NCI-H2081 (cell line): ENCODE measurements around the gene FKBP15.
"Not testable (repeated sequence)": the region's sequence is repeated elsewhere in the genome, so short reads cannot be mapped to it uniquely, and the experiment has no call there.

Experiments
- DNase-seq, 2 experiments: peaks; one replicate each; lab custom pipeline; 2025; lab: John Stamatoyannopoulos, UW

FKBP15 gene

DNA sequence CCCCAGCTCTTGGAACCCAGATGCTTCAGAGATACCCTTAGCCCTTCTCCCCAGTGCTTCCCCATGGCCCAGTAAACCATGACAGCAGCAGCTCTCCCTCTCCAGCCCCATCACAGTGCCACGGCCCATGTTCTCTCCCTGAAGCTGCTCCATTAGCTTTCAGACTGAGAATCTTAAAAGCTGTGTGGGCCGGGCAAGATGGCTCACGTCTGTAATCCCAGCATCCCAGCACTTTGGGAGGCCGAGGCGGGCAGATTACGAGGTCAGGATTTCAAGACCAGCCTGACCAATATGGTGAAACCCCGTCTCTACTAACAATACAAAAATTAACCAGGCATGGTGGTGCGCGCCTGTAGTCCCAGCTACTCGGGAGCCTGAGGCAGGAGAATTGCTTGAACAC, 71.5 kb downstream of the FKBP15 start:
- DNase-seq, result not testable (repeated sequence)

DNA sequence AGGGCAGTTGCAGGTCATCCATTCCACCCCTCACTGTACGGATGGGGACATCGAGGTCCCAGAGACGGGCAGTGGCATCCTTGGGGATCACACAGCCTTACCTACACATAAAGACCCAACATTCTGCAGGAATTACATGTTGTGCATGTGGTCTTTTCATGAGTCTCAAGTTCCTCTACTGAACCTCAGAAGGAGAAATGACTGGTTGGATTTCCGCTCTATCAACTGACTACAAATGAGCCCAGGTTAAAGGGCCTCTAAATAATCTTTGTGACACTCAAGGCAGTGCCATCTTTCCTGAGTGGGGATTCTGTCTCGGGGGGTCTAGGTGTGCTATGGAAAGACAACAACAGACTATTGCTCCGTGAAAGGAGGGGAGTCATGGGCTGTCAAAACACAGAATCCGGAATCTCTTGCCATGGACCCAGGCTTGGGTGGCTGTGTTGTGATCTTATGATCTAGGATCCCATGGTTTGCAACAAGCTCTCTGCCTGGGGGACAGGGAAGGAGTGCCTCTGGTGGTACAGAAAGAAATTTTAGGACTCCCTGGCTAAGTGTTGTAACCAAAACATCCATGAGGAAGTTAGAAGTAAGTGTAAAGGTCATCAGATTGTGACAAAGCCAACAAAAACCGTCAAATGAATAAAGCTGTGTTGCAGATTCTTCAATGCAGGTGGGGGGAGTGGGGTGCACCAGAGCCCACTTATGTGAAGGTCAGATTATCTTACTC, 72.1 kb downstream of the FKBP15 start:
- no peak for DNase-seq

DNA sequence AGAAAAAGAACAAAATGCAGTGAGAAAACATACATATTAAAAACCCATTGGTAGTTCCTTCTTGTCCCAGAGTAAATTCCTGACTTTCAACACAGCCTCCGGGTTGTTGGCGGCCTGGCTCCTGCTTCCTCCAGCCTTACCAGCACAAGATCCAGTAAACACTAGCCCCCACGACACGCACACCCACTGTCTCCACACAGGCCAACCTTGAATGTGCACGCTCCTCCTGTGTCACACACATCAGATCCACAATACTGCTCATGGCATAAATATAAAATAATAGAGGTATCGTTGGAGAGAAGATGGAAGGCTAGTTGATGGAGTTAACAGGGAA, 72.7 kb downstream of the FKBP15 start:
- no peak for DNase-seq

DNA sequence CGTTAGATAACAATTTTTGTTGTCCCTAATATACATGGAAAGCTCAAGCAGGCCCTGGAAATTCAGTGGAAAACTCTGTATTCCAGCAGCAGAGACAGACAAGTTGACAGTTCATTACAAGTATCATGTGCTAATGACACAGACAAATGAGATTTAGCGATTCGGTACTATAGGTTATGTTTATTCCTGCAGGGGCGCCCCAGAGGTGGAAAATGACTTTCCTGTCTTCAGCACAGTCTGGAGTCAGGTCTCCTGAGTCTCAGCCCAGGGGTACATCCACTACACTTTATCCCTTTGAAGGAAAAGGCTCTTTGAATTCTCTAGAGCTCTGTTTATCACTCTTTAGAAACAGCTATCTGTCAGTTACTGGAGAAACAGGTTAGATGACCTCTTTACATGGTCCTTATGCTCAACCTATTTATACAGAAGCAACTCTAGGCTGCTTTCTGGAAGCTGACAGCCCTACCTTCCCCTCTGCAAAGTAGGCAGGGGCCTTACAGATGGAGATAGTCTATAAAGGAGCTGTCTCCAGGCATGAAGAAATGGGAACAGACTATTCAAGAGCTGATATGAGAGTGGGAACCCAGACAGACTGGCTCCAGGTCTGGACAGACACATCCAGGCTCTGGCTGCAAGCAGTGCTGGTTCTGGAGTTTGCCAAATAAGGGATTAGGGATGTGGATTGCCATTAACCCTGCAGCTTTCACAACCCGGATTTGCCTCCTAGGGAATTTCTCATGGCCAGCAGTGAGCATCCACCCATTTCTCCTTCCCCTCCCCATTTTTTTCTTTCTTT, 77.4 kb downstream of the FKBP15 start:
- DNase-seq, result no peak

DNA sequence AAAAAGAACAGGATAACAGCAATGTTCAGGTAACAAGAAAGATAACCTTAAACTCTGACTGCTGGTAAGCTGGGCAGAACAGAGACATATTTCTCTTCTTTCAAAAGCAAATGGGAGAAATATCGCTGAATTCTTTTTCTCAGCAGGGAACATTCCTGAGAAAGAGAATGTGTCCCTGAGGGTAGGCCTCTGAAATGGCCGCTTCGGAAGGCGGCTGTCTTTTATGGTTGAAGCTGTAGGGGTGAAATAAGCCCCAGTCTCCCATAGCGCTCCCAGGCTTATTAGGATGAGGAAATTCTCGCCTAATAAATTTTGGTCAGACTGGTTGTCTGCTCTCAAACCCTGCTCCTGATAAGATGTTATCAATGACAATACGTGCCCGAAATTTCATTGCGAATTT, 80.2 kb downstream of the FKBP15 start:
- not testable (repeated sequence) for DNase-seq

DNA sequence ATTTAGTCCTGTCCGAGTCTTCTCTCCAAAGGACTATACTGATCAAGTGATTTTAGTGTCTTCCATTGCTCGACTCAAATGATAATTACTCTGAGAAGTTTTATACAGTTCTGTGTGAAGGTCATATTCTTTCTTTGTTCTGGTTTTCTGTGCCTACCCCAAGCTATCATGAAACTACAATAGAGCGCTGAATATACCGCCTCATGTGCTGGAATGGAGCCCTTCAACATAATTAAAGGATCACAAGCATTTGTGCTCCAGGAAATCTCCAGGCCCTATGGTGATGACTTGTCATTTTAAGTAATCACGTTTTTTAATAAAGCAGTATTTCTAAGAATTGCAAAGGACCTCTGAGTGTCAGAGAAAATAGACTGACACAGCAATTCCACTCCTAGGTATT, 81.1 kb downstream of the FKBP15 start:
- no peak for DNase-seq

DNA sequence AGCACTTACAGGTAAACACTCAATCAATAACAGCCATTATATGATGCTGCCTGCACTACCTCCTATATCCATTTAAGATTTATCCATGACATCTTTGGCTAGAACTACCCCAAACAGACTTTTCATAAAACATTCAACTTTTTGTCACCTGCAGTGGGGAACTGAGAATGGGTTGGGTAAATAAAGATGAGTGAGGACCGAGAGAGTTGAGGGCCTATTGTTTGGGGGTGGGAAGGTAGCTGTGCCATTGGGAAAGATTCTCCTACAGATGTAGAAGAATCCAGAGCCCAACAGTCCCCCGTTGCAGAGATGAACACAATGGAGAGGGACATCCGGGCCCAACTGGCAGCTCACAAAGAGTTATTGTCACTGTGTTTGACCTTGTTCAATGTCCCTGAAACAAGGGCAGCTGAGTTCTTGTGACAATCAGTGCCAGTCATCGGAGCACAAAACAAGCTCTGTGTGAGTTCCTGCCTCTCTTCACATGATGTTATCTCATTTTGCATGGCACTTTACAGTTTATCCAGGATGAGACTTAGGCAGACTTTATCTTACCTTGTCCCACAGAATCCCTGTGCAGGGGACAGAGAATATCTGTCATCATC, 81.8 kb downstream of the FKBP15 start:
- DNase-seq, result no peak

DNA sequence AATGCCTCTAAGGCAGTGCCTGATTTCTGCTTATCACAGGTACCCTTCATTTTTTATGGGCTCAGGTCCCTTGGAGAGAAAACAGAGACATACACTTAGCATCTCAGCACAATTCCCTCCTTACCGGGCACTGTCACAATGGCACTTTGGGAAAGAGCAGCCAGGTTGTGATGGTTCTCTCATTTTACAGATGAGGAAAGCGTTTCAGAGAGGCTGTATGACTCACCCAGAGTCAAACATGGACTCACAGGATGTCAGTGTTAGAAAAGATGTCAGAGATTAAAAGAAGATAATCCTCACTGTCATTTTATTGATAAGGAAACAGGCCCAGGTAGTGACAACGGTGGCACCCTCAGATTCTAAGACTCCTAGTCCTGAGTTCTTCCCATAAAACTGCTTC, 82.3 kb downstream of the FKBP15 start:
- no peak for DNase-seq

DNA sequence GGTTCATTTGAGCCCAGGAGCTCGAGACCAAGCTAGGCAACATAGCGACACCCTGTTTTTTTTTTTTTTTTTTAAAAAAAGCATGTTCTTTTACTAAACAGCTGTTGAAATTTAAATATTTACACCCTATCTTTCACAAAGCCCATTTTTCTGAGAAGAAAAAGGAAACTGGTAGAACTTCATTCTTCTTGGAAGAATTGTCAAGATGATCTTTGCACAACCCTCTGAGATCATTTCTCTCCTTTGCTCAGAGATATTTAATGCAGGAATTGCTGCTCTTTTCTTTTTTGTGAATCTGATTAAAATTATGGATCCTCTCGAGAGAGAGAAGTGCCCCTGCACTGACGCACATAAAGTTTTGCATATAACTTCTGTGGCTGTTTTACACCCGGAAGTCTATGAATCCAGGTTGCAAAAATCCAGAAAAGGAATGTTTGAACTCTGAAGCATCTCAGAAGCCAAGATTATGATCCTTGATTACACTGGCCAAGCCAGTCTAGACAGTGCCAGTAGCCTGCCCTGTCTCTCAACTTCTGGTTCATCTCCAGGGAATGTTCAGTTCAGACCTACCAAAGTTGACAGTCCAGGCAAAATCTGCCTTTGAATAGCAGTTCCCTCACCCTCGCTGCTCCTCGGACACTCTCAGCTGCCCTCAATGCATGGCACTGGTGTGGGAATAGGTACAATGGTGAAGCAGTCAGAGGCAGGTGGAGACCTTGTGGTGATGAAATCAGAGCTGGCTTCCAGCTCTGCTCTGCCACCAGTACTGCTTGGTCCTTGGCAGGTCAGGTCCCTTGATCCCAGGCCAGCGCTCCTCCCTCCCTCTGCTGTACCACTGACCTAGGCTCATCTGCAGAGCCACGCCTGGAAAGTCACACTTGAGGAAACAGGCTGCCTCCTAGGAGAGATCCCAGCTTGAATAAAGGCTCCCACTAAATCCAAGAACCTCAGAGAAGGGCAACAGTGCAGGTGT, 83.6 kb downstream of the FKBP15 start:
- DNase-seq, result no peak

DNA sequence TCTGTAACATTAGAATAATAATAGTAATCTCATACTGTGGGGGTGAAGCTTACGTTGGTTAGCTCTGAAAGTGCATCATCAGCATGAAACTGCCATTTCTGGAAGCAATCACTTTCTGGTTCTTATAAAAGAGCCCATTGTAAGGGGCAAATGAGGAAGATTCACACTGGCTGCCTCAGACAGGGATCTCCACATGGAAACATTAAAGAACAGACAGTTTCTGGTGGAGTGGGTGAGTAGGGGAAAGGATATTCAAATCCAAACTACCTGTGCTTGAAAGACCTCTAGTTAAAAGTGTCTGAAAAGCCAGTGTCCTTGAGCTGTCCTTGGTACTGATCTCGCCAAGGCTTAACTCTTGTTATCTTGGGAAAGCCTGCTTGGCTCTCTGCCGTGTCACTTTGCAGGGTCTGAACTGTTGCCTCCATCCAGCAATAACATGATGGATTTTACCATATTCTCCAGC, 89.4 kb downstream of the FKBP15 start:
- no peak for DNase-seq

DNA sequence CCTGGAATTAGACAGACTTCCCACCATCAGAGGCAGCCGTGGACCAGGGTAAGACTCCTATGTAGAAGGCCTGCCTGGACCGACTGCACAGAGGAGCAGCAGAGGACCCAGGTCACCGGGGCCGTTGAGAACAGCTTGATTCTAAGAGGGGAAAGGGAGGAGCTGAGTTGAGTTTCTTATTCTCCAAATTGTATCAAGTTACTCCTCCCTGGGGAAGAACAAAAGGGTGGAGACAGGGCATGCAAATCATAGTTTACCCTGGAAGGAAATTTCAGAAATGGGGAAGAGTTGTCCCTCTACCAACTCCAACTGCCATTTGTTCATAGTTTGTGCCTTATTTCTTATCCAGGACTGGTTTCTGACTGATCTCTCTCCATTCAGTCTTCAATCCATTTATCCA, 91.2 kb downstream of the FKBP15 start:
- DNase-seq, result no peak

DNA sequence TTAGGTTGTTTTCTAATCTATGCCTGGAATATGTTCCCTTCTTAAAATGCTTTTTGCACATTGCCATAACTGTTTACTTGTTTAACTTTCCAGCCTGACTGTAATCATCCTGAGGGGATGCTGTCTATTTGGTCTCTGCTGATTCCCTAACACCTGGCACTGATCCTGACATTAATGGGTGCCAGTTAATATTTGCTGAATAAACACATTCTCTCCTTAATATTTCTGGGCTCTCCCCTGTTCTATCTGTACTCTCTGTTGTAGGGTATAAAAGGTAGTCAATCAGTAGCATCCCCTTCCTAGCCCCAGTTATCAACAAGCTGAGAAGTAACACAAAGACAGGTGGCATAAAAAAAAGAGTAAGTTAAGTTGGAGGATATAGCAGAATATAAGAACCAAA, 91.6 kb downstream of the FKBP15 start:
- no peak for DNase-seq

DNA sequence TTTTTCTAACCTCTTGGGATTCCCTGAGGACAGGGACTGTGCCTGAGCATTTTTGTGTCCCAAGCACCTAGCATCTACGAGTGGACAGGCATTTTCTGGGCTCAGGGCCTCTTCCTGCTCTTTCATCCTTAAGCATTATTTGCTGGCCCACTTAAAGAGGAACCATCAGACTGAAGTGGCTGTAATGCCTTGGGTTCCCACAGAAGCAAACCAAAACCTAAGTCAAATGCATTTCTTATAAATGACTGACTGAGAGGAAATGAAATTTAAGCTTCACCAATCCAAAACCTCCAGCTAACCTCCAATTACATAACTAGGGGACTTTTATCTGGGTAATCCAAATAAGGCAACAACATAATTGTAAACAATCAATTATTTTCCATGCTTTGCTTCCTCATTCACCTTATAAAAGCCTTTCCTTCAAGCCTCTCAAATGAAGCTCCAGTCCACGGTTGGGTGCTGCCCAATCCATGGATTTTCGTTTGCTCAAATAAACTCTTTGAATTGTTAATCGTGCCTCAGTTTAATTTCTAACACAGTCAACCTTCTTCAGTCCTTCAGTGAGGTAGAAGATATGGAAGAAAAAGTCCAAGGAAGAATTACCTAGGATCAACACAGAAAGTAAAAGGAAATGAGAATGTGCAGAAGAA, 95.6 kb downstream of the FKBP15 start:
- no peak for DNase-seq

DNA sequence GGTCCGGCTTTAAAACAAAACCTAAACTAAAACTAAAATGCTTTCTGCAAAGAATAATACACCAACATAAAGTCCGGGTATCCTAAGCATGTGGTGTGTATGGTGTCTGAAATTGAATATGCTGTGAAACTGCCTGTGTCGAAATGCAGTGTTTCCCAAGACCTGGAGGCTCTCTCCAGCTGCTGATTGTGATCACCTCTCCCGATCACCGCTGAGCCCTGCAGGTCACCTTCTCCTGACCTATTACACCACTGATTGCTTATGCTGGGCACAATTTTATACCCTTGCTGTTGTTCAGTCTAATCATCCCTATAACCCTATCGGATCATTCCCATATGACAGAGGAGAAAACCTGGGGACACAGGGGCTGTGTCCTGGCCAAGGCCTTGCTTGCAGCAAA, 102.2 kb downstream of the FKBP15 start:
- DNase-seq, result not testable (repeated sequence)
